GM12801 (cell line): ENCODE data around the gene JAKMIP2.

ENCODE experiments used
- TF ChIP-seq, protein P1 (sequence below): IDR thresholded peaks from one replicate; pipeline ENCODE4 v1.5.1; 2011; ENCODE audit warnings: control low read depth; ENCODE audit not compliant: insufficient read length; ENCODE audit errors: extremely low read depth

JAKMIP2 gene

DNA sequence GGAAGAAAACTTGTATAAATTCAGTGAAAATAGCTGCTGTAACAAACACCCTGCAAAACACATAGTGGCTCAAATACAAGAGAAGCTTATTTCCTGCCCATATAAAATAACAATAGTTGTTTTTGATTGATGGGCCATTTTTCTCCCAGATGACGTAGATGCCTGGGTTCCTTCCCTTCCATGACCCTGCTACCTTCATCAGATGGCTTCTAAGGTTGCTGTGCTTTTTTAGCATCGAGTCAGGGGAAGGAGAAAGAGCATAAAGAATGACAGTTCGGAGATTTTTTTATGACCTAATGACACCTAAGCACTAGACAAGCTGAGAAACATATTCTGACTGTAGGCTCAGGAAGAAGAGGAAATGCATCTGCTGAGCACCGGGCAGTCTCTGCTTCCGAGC, 238.0 kb downstream of the JAKMIP2 start:
- TF ChIP-seq, protein P1, sequence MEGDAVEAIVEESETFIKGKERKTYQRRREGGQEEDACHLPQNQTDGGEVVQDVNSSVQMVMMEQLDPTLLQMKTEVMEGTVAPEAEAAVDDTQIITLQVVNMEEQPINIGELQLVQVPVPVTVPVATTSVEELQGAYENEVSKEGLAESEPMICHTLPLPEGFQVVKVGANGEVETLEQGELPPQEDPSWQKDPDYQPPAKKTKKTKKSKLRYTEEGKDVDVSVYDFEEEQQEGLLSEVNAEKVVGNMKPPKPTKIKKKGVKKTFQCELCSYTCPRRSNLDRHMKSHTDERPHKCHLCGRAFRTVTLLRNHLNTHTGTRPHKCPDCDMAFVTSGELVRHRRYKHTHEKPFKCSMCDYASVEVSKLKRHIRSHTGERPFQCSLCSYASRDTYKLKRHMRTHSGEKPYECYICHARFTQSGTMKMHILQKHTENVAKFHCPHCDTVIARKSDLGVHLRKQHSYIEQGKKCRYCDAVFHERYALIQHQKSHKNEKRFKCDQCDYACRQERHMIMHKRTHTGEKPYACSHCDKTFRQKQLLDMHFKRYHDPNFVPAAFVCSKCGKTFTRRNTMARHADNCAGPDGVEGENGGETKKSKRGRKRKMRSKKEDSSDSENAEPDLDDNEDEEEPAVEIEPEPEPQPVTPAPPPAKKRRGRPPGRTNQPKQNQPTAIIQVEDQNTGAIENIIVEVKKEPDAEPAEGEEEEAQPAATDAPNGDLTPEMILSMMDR = no peak

DNA sequence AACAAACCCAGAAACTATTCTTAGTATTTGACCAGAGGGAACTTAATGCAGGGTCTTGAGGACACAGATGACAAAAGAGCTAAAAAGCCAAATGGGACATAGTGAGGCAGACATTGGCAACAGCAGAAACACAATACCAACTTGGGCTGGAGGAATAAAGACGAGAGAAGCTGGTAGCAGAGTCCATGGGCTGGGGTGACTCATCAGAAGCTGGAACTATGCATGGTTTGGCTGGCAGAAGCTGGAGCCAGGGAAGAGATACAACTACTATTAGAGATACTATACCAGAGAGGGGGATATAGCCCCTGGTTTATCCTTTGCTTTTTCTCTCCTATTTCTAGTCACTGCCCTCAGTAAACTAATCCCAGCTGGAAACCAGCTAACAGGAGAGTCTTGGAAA, 243.5 kb downstream of the JAKMIP2 start:
- TF ChIP-seq, protein P1 = no peak

DNA sequence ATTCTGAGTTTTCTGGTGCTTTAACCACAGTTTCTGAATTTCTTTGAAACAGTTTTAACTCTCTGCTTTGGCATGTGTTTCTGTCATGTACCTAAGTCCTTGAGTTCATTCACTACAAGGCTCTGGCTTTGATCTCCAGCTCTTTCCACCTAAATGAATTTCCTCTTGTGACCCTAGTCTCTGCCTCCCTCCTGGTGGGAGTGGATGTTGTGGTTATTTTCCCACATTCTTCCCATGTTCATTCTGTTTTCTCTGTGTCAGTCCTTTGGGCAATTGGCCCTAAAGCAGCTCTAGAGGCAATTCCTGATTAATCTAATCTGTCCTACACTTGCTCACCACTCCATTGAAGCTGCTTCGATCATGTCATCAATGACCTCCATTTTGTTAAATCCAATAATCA, 244.3 kb downstream of the JAKMIP2 start:
- TF ChIP-seq, protein P1 = no peak
